ENCODE results near the gene NCK1. TPM values are rescaled to one million over a fixed set of nuclear protein-coding genes. Genes with fewer than 3 reads are reported as not detected.

Gene NCK1
- total and polyA plus RNA-seq, 9 of the 15 experiments (the other 6 are each of a cell fraction or from before 2014, with no cell fraction given), result 17.3 to 30.5 (median 25.0) TPM

- no peak for TF ChIP-seq NFE2L1 (tag; IDR thresholded peaks at IDR 0.05; ENCODE audit: borderline replicate concordance, low read depth)
- TF ChIP-seq ATF4 (CRISPR knock-in tag; IDR thresholded peaks at IDR 0.05), result no peak
- TF ChIP-seq TEAD1 (CRISPR knock-in tag; IDR thresholded peaks at IDR 0.05), result no peak
- no peak for TF ChIP-seq ZNF764 (CRISPR knock-in tag; IDR thresholded peaks at IDR 0.05; ENCODE audit: low read depth)
- no peak for TF ChIP-seq KLF10 (CRISPR knock-in tag; IDR thresholded peaks at IDR 0.05)
- no peak for TF ChIP-seq PML (IDR thresholded peaks at IDR 0.05; ENCODE audit: low read length)
- TF ChIP-seq NR4A1 (CRISPR knock-in tag; IDR thresholded peaks at IDR 0.05), result no peak
- no peak for TF ChIP-seq NR4A1 (tag; IDR thresholded peaks at IDR 0.05)
Observed at GRCh38 chr3:136908297-136908696, 46.3 kb downstream of the NCK1 start (continued).

GRCh38 chr3:136909187-136909586, 47.2 kb downstream of the NCK1 start:
- Histone ChIP-seq H3K27me3 (ENCODE audit: control insufficient read depth in 2 of 2, insufficient read depth in 2 of 2, low read length in 2 of 2) (no peaks in the 10 kb centered on the region), H3K9ac (ENCODE audit: insufficient read depth in 1 of 2, low read depth in 2 of 2, low read length in 2 of 2) (no peak overlapping the region), H3K27ac (ENCODE audit: extremely low read depth, low read depth, low read length) (no peak overlapping the region), H4K20me1 (replicated peaks; ENCODE audit: control insufficient read depth, insufficient read depth, low read length) (peaks cover 4% of the 10 kb centered on the region), H2AFZ (ENCODE audit: low read depth, low read length) (no peak overlapping the region), H3K4me1 (replicated peaks in 1 of 2; ENCODE audit: control insufficient read depth in 2 of 2, insufficient read depth in 2 of 2, low read length in 2 of 2) (peaks cover 8 to 11% of the 10 kb centered on the region in 2 experiments; a peak in 2 of 5 replicates), H3K4me3 (no peak overlapping the region), H3K9me3 (replicated peaks; ENCODE audit: control insufficient read depth, insufficient read depth, low read depth, low read length) (no peaks in the 10 kb centered on the region), H3K79me2 (ENCODE audit: control insufficient read depth, insufficient read depth, low read length) (peaks cover 96% of the 10 kb centered on the region), H3K9me1 (ENCODE audit: control insufficient read depth, insufficient read depth, low read length) (no peaks in the 10 kb centered on the region), H3K36me3 (ENCODE audit: control insufficient read depth, insufficient read depth, low read length) (no peaks in the 10 kb centered on the region), H3K4me2 (ENCODE audit: insufficient read depth, low read length) (no peak overlapping the region)
- ChIA-PET POLR2A (interaction anchor here (0.6 kb wide), 1 partner anchor 118 kb away, joined by 3 read pairs; no protein-coding TSS in a partner anchor), CTCF (ENCODE audit: low intra/inter-chr PET ratio) (no interaction called here)
- ATAC-seq (no peak), DNase-seq (ENCODE audit: extremely low read depth in 1 of 4, low spot score in 3 of 4) (no peak), FAIRE-seq (no peak)
- WGBS (ENCODE audit: insufficient coverage, low coverage, missing lambda C conversion rate), result 36% methylated on average over 4 of the region's 4 CpGs
- BruUV-seq (replicated peaks), result no TSS peak
- intact Hi-C loops (cut with micrococcal nuclease), result no loop called here
- in situ Hi-C loops (cut with MboI), result no loop called here
- TF ChIP-seq FOXK2 (conservative IDR thresholded peaks at IDR 0.05 in 1 of 2, IDR thresholded peaks at IDR 0.05 in 1 of 2; ENCODE audit: low read depth in 2 of 2), result no peak
- TF ChIP-seq HDAC3 (IDR thresholded peaks at IDR 0.05; ENCODE audit: borderline replicate concordance, partially characterized antibody), result no peak
- TF ChIP-seq NCOA6 (IDR thresholded peaks at IDR 0.05), result no peak
- TF ChIP-seq HOXB6 (CRISPR knock-in tag; IDR thresholded peaks at IDR 0.05; ENCODE audit: borderline replicate concordance), result no peak
- no peak for TF ChIP-seq GABPB1 (CRISPR knock-in tag; IDR thresholded peaks at IDR 0.05)
- no peak for TF ChIP-seq ZFPM2 (CRISPR knock-in tag; IDR thresholded peaks at IDR 0.05)
- TF ChIP-seq NFRKB (IDR thresholded peaks at IDR 0.05; ENCODE audit: low read depth), result no peak
- TF ChIP-seq ZNF143 (CRISPR knock-in tag; IDR thresholded peaks at IDR 0.05), result no peak
- no peak for TF ChIP-seq SIX5 (IDR thresholded peaks at IDR 0.05; ENCODE audit: borderline replicate concordance in 1 of 2, insufficient read depth in 1 of 2, low read depth in 1 of 2, low read length in 2 of 2)
- no peak for TF ChIP-seq CUX1 (CRISPR knock-in tag; IDR thresholded peaks at IDR 0.05)
